GM18508 (cell line): ENCODE measurements around the gene HIBCH.
"Not testable (repeated sequence)": the region's sequence is repeated elsewhere in the genome, so short reads cannot be mapped to it uniquely, and the experiment has no call there.

Experiments
- ATAC-seq: cut with Tn5 transposase; IDR thresholded peaks from one replicate; pipeline ENCODE4 v1.9.1; 2021; ENCODE audit warnings: moderate number of reproducible peaks; ENCODE audit not compliant: insufficient read depth, unreplicated experiment

The HIBCH gene, protein sequence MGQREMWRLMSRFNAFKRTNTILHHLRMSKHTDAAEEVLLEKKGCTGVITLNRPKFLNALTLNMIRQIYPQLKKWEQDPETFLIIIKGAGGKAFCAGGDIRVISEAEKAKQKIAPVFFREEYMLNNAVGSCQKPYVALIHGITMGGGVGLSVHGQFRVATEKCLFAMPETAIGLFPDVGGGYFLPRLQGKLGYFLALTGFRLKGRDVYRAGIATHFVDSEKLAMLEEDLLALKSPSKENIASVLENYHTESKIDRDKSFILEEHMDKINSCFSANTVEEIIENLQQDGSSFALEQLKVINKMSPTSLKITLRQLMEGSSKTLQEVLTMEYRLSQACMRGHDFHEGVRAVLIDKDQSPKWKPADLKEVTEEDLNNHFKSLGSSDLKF

DNA sequence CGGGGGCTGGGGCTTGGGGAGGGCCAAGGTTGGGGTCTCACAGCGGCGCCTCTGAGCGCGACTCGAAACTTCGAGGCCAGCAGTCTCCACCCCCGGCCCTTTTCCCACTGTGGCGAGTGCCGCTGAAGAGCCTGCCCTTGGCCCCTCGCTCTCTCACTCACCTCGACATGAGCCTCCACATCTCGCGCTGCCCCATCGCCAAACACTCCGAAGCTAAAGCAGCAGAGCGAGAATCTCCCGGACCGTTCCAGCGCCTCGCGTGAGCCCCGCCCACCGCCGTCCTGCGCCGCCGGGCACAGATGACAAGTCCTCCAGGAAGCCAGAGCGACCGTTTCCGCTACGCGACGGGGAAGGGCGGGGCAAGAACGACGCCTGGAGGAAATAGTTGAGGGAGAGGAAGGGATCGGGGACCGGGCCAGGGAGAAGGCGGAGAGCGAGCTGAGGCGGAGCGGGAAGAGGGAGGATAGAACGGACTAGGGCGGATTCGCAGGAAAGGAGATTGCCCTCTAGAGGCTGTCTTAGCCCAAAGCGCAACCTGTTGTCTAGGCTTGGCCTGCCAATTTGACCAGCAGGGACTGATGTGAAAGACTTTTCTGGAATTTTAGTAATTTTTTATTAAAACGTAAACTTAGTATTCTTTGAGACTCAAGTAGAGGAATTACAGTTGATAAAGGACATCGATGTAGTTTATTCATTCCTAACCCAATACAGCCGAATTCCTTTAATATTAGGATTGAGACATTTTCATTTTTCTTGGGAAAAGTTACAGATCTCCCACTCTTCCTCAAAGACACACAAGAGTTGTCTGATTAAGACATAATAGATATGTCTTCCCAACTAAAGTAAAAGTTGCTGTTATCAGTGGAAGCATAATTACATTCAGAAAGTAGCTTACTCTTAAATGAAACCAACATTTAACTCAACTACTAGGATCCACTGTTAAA is at the start of gene HIBCH:
Gene HIBCH, minus strand, starts transcription at position 272 of the 944 bp plus-strand sequence. Its CDS starts 76 bp downstream, at position 196.
- ATAC-seq = peak; percentile 76

DNA sequence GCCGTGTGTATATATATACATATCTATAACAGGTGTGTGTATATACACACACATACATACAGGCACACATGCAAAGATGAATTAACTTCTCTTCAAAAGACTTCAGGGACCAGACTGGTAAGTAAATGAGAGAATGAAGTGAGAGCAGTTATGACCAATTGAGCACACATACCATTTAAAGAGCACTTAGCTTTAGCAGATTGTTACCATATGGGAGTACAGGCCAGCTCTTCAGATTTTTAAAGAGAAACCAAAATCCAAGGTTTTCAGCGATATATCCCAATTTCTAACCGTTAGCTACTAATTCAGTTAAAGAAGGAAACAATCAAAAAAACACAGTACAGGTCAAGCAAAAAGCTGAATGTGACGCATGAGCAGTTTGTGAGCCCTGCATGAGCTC is 47.5 kb upstream of the HIBCH start:
- no peak for ATAC-seq

DNA sequence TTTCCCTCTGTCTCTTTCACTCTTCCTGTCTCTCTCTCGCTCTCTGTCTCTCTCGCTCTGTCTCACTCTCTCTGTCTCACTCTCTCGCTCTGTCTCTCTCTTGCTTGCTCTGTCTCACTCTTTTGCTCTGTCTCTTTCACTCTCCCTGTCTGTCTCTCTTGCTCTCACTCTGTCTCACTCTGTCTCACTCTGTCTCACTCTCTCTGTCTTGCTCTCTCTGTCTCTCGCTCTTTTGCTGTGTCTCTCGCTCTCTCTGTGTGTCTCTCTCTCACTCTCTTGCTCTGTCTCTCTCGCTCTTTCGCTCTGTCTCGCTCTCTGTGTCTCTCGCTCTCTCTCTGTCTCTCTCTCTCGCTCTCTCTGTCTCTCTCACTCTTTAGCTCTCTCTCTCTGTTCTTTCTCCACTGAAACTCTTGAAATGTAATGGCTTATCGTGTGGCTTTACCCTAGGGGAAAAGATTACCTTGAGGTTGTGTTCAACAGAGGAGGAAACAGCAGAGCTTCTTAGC is 46.7 kb upstream of the HIBCH start:
- ATAC-seq = no peak

DNA sequence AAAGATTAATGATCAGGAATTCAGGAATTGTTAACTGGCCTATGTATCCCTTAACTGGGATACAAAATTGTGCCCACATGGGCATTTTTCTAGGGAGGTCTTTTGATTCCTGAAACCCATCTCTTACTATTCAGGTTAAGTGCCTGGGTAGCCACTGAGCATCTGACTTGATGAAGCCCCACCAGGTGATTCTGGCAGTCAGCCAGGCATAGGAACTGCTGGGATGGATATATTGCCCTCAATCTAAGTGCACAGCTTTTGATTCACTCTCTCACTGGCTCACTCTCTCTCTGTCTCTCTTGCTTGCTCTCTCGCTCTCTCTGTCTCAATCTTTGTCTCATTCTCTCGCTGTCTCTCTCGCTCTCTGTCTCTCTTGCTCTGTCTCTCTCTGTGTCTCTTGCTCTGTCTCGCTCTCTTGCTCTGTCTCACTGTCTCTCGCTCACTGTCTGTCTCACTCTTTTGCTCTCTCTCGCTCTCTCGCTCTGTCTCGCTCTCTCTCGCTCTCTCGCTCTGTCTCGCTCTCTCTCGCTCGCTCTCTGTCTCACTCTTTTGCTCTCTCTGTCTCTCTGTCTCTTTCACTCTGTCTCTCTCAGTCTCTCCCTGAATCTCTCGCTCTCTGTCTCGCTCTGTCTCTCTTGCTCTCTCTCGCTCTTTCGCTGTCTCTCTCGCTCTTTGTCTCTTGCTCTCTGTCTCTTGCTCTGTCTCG is 46.0 kb upstream of the HIBCH start:
- no peak for ATAC-seq

DNA sequence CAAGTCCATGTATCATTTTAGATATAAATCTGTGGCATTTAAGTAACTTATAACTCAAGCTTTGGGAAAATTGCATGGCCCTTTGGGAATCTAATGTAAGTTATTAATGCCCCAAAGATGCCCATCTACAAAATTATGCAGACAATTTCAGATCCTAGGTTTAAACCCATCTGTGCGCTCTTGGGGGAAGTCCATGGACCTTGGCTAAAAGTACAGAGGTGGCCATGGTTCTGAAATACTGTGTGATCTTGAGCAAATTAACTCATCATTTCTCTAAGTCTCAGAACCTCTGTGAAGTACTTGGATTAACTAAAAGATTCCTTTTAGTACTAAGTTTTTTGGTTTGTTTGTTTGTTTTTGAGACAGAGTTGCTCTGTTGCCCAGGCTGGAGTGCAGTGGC is 43.3 kb upstream of the HIBCH start:
- ATAC-seq = no peak

DNA sequence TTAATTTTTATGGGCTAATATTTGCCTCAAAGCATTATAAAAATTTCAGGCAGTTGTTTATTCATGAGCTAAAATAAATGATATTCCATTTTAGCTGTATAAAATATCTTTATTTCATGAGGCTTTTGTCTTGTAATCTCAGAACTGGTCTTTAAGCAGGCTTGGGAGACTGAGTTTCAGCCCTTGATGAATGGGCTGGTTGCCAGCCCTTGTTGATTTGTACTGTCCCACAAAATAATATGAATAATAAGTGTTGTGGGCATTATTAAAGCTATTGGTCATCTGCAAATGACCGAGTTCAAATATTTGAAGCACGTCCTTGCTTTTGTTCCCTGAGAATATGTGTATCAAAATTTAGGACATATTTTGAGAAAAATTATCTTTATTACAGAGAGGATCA is 41.9 kb upstream of the HIBCH start:
- ATAC-seq = no peak

DNA sequence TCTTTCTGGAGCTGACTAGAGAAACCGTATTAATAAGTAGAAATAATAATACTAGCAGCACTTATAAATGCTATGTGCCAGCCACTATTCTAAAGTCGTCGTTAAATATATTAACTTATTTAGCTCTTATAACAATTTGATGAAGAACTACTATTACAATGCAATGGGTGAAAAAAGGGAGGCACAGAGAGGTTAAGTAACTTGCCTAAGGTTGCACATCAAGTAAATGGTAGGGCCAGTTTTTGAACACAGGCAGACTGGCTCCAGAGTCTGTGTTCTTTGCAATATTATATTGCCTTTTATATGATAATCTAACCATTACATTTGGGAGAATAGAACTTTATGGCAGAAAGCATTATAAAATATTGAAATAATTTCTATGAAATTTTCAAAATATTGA is 41.3 kb upstream of the HIBCH start:
- no peak for ATAC-seq

DNA sequence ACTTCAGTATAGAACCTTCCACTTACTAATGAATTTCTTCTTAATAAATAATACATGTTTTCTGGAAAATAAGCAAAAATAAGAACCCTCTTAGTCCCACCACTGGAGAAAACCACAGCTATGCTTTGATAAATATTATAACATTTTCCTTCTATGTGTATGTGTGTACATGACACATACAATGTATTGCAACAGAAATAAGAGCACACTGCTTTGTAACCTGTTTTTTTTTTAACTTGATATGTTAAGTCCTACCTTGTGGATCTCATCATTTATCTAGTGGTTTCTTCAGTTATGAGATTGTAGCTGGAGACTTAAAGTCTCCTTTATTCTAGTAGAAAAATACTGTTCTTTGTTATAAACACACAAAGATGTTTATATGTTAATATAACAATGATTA is 40.9 kb upstream of the HIBCH start:
- no peak for ATAC-seq

DNA sequence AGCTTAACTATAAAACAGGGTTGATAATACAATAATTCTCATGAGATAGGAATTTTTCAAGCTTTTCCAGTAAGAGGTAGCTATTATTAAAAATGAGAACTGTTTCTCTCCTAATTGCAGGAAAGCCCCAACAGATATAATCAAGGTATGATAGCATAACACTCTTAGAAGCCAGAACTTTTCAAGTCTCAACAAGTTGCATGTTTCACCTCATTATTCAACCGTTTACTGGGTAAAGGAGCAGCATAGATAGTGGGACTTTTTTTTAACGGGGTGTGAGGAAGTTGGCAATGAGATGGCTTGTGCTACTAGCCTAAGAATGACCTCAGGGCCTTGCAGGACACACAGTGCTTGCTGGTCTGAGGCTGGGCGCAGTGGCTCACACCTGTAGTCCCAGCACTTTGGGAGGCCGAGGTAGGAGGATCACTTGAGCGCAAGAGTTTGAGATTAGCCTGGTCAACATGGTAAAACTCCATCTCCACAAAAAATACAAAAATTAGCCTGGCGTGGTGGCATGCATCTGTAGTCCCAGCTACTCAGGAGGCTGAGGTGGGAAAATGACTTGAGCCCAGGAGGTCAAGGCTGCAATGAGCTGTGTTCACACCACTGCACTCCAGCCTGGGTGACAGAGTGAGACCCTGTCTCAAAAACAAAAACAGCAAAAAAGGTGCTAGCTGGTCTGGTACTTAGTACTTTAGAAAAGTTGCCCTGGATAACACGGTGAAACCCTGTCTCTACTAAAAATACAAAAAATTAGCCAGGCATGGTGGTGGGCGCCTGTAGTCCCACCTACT is 39.2 kb upstream of the HIBCH start:
- ATAC-seq = not testable (repeated sequence)

DNA sequence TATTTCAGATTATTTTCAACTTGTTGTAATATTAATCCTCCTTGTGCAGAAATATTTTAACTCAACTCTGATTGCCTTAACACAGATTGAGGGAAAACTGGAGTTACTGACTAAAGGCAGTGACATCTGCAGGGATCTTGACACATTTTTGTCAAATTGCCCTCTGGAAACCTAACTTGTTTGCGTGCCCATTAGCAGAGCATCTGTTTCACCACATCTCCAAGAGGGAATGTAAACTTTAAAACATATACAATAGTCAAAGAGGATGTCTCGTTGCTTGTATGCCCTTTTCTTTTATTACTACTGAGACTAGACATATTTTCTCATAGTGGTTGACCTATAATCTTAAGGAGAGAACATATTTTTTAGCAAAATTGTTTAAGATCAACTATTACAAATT is 38.0 kb upstream of the HIBCH start:
- ATAC-seq = no peak

DNA sequence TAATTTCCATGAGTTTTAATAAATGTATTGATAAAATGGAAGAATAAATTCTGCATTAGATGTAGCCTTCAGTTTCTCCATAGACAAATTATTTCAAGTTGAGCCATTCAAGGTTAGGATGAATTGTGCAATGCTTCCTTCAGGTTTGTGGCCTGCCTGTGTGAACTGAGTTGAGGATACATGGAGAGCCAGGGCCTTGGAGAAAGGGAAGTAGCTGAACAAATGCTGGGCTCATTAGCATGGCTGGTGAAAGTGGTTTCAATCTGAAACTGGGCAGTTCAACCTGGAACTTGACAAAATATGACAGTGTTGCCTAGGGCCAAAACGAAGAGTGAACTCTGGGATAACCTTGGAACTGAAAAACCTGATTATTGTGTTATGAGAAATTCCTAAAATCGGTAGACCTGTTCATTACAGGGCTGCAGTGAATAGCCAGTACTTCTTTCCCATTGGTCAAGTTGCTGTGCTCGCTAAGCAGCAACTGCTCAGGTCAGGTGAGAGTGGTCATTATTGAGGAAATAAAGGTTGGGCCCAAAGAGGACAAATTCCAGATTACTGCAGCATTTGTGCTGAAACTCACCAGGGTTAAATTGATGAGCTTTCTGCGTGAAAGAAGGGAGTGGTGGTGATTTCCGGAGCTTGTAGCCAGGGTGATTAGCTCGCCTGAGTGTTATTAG is 36.5 kb upstream of the HIBCH start:
- no peak for ATAC-seq

DNA sequence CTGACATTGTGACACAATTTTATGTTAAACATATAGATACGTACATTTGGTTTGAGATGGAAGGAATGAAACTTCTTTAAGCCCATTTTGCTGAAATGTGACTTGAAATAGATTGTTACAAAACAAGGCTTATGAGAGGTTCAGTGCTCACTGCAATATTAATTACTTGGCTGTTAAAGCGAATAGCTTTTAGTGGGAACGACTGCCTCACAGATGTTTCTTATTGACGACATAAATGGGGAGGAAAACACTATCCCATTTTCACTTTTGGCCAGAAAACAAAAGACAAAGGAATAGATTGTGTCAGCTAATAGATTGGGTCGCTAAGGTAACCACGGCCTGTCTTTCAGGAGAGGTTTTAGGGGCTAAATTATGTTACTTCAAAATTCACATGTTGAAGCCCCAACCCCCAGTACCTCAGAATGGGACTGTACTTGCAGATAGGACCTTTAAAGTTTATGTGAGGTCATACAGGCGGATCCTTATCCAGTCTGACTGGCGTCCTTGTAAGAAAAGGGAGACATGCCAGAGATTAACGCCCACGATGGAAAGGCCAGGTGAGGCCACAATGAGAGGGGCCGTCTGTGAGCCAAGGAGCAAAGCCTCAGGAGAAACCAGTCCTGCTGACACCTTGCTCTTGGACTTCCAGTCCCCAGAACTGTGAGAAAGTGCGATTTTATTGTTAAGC is 34.5 kb upstream of the HIBCH start:
- no peak for ATAC-seq

DNA sequence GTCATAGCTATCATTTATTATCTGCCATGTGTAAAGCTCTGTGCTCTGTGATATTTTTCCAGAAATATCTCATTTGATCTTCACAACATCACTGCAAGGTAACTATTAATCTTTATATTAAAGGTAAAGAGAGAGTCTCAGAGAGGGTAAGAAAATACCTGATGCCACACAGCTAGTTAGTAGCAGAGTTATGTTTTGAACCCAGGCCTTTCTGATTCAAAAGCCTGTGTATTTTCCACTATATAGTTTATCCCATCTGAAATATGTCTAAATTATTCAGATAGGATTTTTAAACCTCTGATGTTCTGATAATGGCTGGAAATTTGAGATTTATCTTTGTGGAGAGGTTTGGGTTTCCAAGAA is 33.9 kb upstream of the HIBCH start:
- no peak for ATAC-seq

DNA sequence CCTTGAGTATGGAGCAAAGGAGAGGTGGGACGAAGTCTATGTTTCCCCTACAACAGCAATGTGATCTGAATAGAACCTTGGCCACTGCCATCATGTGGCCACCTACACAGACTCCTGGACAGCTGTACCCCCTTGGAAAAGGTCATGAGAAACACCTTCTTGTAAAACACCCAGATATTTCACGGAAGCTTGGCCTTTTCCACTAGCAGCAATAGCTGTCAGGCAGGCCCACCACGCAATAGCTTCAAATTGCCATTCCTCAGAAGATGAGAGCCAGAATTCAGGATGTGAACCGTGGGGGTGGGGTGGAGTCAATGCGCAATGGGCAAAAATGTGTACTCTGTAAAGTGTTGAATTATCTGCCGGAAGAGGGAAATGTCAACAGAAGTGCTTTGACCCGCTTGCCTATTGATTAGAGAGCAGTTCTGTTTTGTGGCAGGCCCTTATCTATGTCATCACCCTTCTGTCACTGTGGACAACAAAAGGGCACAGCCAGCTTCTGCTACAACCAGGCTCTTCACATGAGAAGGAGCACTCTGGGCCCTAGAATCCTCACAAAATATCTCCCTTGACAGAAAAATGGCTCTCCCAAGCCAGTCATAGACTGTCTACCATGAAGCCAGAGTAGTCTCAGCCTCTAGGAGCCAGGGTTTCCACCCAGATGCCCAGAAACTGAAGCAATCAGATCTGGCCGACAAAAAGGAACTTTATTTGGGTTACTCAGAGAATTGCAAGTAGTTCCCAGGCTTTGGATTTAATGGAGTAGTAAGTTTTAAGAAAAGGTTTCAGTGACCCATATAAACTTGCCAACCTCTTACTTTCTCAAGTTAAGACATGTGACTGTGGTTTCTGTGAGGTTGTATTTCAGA is 33.3 kb upstream of the HIBCH start:
- no peak for ATAC-seq

DNA sequence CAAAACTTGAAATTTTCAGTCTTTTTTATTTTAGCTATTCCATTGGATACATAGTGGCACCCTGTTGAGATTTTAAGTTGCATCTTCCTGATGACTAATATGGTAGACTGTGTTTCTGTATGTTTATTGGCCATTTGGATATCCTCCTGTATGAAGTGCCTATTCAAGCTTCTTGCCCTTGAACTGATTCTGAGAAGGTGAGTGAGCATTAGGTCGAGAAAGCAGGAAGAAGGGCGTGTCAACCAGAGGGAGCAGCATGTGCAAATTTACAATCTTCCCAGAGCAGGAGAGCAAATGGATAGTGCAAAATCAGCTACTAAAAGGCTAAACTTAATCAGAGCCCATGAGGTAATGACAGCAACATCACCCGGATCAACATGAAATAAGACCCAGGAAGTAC is 32.3 kb upstream of the HIBCH start:
- ATAC-seq = no peak

DNA sequence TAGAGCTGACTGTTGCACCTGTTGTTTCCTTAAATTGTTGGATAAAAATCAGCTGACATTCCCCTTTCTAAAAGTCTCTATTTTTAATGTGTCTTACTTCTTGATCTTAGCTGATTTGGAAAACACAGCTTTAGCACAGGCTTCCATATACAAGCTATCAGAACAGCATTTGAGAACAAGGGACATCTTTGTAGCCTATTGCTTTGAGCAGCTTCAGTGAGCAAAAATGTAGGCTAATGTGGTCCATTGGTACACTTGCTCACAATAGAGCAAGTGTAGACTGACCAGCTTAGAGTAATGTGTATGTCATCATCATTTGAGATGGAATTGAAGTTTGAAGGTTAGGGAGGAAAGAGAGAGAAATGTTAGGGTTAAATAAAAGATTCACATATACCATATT is 30.7 kb upstream of the HIBCH start:
- ATAC-seq = no peak

DNA sequence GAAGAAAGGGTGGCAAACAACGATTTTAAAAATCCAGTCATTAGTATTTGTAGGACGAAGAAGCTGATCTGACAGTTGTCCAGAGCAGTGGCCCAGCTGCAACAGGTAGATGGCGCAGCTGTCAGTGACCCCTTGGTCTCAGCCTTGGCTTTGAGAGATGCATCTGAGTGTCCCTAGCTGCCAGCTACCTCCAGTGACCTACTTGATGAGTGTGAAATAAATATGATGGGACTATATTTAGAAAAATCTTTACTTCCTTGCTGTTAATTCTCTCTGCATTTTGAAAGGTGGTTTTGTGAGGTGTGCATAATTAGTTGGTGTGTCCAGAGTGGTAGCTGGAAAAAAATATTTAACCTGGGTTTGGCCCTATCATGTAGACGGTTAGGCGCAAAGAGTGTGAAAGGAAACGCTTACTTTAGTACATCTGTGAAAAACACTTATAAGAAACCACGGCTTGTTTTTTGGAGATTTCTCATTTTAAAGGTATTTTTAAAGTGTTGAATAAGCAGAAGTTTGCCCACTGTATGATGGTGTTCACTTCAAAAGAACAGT is 24.7 kb upstream of the HIBCH start:
- ATAC-seq = peak; percentile 52
